H1 (cell line): ENCODE measurements around the gene SAFB. TPM values are rescaled to one million over a fixed set of nuclear protein-coding genes. Genes with fewer than 3 reads are reported as not detected.

Experiments used
- CTCF ChIA-PET: fragments of 300-600 bp; sonication (Branson Sonifier 250); formaldehyde crosslinking; loops from one replicate; lab custom pipeline; 2021; ENCODE audit not compliant: partially characterized antibody; lab: Charles Lee
- POLR2A ChIA-PET: fragments of 300-600 bp; sonication (Branson Sonifier 250); formaldehyde crosslinking; loops from one replicate; lab custom pipeline; 2021; ENCODE audit warnings: inconsistent platforms; ENCODE audit not compliant: partially characterized antibody; lab: Charles Lee
- DNase-seq, 2 experiments: peaks; one replicate each; pipeline versions ENCODE4 v3.0.0 to v3.0.0-alpha.2; 2010 to 2022; ENCODE audit warnings: low spot score in 2 of 2, low read depth in 1 of 2, mixed read lengths in 1 of 2
- FAIRE-seq: peaks from 2 replicates; lab custom pipeline; 2011; peaks lifted over from hg19 to GRCh38; lab: Jason Lieb, UNC
- H2AFZ ChIP-seq: 2 replicates; pipeline ENCODE4 v1.8.1; 2012; ENCODE audit warnings: low read length, inconsistent platforms
- H2AK5ac ChIP-seq: 2 replicates; pipeline ENCODE4 v1.6.1; 2013; ENCODE audit warnings: low read depth, low read length
- H2BK120ac ChIP-seq: replicated peaks from 2 replicates; pipeline ENCODE3; 2013; ENCODE audit warnings: low read depth, low read length, inconsistent platforms
- H2BK12ac ChIP-seq: 2 replicates; pipeline ENCODE4 v1.6.1; 2013; ENCODE audit warnings: low read depth, low read length
- H2BK15ac ChIP-seq: 2 replicates; pipeline ENCODE4 v1.6.1; 2013; ENCODE audit warnings: low read length
- H2BK20ac ChIP-seq: 2 replicates; pipeline ENCODE4 v1.6.1; 2013; ENCODE audit warnings: low read length
- H2BK5ac ChIP-seq: 2 replicates; pipeline ENCODE4 v1.6.1; 2013; ENCODE audit warnings: low read depth, low read length
- H3K14ac ChIP-seq: 2 replicates; pipeline ENCODE4 v1.6.1; 2013; ENCODE audit warnings: inconsistent platforms; ENCODE audit not compliant: insufficient read length
- H3K18ac ChIP-seq: 2 replicates; pipeline ENCODE4 v1.6.1; 2013; ENCODE audit warnings: low read length; ENCODE audit errors: extremely low read depth
- H3K23ac ChIP-seq: 2 replicates; pipeline ENCODE4 v1.6.1; 2013; ENCODE audit warnings: inconsistent platforms; ENCODE audit not compliant: insufficient read length
- H3K23me2 ChIP-seq: 2 replicates; pipeline ENCODE4 v1.6.1; 2013; ENCODE audit warnings: low read depth, low read length
- H3K27ac ChIP-seq: 2 replicates; pipeline ENCODE4 v1.6.1; 2011; ENCODE audit warnings: low read depth, low read length, inconsistent platforms
- H3K27me3 ChIP-seq, 4 experiments: replicated peaks in 1 of 4; 1 replicate in 1 of 4; 2 replicates in 3 of 4; pipeline versions ENCODE4 v1.6.1 to v1.8.1; 2011 to 2013; ENCODE audit warnings: low read length in 3 of 4, mild to moderate bottlenecking in 3 of 4, inconsistent platforms in 2 of 4, mixed read lengths in 2 of 4, moderate library complexity in 1 of 4; ENCODE audit not compliant: control insufficient read depth in 3 of 4, insufficient read depth in 3 of 4; ENCODE audit errors: extremely low read depth in 1 of 4
- H3K36me3 ChIP-seq, 4 experiments: 2 replicates each; pipeline versions ENCODE4 v1.6.1 to v1.8.1; 2011 to 2013; ENCODE audit warnings: mild to moderate bottlenecking in 4 of 4, low read length in 3 of 4, moderate library complexity in 2 of 4, control low read depth in 1 of 4, inconsistent platforms in 1 of 4; ENCODE audit not compliant: insufficient read depth in 4 of 4, control insufficient read depth in 2 of 4
- H3K4ac ChIP-seq: replicated peaks from 2 replicates; pipeline ENCODE3; 2013; ENCODE audit warnings: low read length, low read depth, mixed read lengths, inconsistent platforms; ENCODE audit not compliant: insufficient read length
- H3K4me1 ChIP-seq, 4 experiments: replicated peaks in 1 of 4; 1 replicate in 1 of 4; 2 replicates in 3 of 4; pipeline versions ENCODE4 v1.6.1 to v1.8.1; 2011 to 2013; ENCODE audit warnings: low read length in 3 of 4, inconsistent platforms in 2 of 4, mixed read lengths in 1 of 4; ENCODE audit not compliant: insufficient read depth in 4 of 4, control insufficient read depth in 3 of 4
- H3K4me2 ChIP-seq, 2 experiments: 2 replicates each; pipeline versions ENCODE4 v1.6.1 to v1.8.1; 2011 to 2013; ENCODE audit warnings: low read depth in 2 of 2, low read length in 2 of 2, control low read depth in 1 of 2, inconsistent platforms in 1 of 2, mild to moderate bottlenecking in 1 of 2; ENCODE audit not compliant: insufficient read depth in 1 of 2
- H3K4me3 ChIP-seq, 4 experiments: fragments of 200-600, 300-600 bp in 1 of 4; sonication (generic), shearing (Covaris generic), sonication (Bioruptor Twin) in 1 of 4; 2 replicates each; pipeline versions ENCODE4 v1.5.1 to v1.8.1; 2011 to 2016; ENCODE audit warnings: low read length in 4 of 4, low read depth in 3 of 4, control low read depth in 2 of 4, inconsistent platforms in 2 of 4, mild to moderate bottlenecking in 2 of 4, mixed read lengths in 1 of 4, moderate library complexity in 1 of 4; ENCODE audit not compliant: insufficient read depth in 2 of 4; ENCODE audit errors: extremely low read depth in 1 of 4
- H3K56ac ChIP-seq: replicated peaks from 2 replicates; pipeline ENCODE3; 2013; ENCODE audit warnings: low read depth, mild to moderate bottlenecking, mixed read lengths, low read length, inconsistent platforms; ENCODE audit not compliant: insufficient read length
- H3K79me1 ChIP-seq: 2 replicates; pipeline ENCODE4 v1.6.1; 2013; ENCODE audit warnings: low read depth, low read length, control low read depth
- H3K79me2 ChIP-seq, 2 experiments: 2 replicates each; pipeline versions ENCODE4 v1.6.1 to v1.8.1; 2012 to 2013; ENCODE audit warnings: low read length in 2 of 2, mild to moderate bottlenecking in 2 of 2, inconsistent platforms in 1 of 2; ENCODE audit not compliant: insufficient read depth in 2 of 2, control insufficient read depth in 1 of 2
- H3K9ac ChIP-seq, 4 experiments: replicated peaks in 1 of 4; 1 replicate in 1 of 4; 2 replicates in 3 of 4; pipeline versions ENCODE4 v1.6.1 to v1.8.1; 2011 to 2013; ENCODE audit warnings: low read depth in 3 of 4, low read length in 3 of 4, control low read depth in 2 of 4, mild to moderate bottlenecking in 2 of 4, moderate library complexity in 2 of 4, inconsistent platforms in 1 of 4; ENCODE audit errors: extremely low read depth in 1 of 4
- H3K9me3 ChIP-seq, 2 experiments: 2 replicates each; pipeline versions ENCODE4 v1.6.1 to v1.8.1; 2012 to 2013; ENCODE audit warnings: mild to moderate bottlenecking in 2 of 2, moderate library complexity in 2 of 2, control low read depth in 1 of 2, inconsistent platforms in 1 of 2, low read depth in 1 of 2, low read length in 1 of 2, mixed read lengths in 1 of 2; ENCODE audit not compliant: insufficient read depth in 2 of 2
- H4K20me1 ChIP-seq, 2 experiments: replicated peaks in 1 of 2; 2 replicates each; pipeline versions ENCODE3 to v1.8.1; 2011 to 2013; ENCODE audit warnings: inconsistent platforms in 2 of 2, low read length in 2 of 2, mild to moderate bottlenecking in 1 of 2; ENCODE audit not compliant: insufficient read depth in 2 of 2, control insufficient read depth in 1 of 2
- H4K5ac ChIP-seq: 2 replicates; pipeline ENCODE4 v1.6.1; 2013; ENCODE audit warnings: low read length, low read depth, mixed read lengths, inconsistent platforms; ENCODE audit not compliant: insufficient read length
- H4K8ac ChIP-seq: 2 replicates; pipeline ENCODE4 v1.8.0; 2013; ENCODE audit warnings: mild to moderate bottlenecking, moderate library complexity, low read length, inconsistent platforms; ENCODE audit not compliant: insufficient read depth; ENCODE audit errors: extremely low read depth
- H4K91ac ChIP-seq: replicated peaks from 2 replicates; pipeline ENCODE3; 2013; ENCODE audit warnings: low read length, mixed read lengths, inconsistent platforms; ENCODE audit not compliant: insufficient read length
- CTCF ChIP-seq, 3 experiments: IDR thresholded peaks; 1 replicate in 2 of 3; 2 replicates in 1 of 3; pipeline versions ENCODE4 v1.5.1 to v1.6.1; 2011; ENCODE audit warnings: low read length in 3 of 3, mild to moderate bottlenecking in 3 of 3, inconsistent platforms in 2 of 3, low read depth in 1 of 3, moderate library complexity in 1 of 3; ENCODE audit not compliant: insufficient read depth in 1 of 3; ENCODE audit errors: control extremely low read depth in 1 of 3
- JUN ChIP-seq: IDR thresholded peaks from 2 replicates; pipeline ENCODE4 v1.6.1; 2011; ENCODE audit warnings: low read depth, mild to moderate bottlenecking, improper control_type of control experiment, low read length
- POLR2AphosphoS5 ChIP-seq: IDR thresholded peaks from 2 replicates; pipeline ENCODE4 v1.6.1; 2011; ENCODE audit warnings: low read depth, low read length
- POU5F1 ChIP-seq: IDR thresholded peaks from 2 replicates; pipeline ENCODE4 v1.6.1; 2011; ENCODE audit warnings: low read depth, mild to moderate bottlenecking, low read length, moderate library complexity
- RAD21 ChIP-seq, 2 experiments: IDR thresholded peaks in 1 of 2; conservative IDR thresholded peaks in 1 of 2; 2 replicates each; pipeline ENCODE4 v1.6.1; 2011; ENCODE audit warnings: low read depth in 2 of 2, low read length in 2 of 2, improper control_type of control experiment in 1 of 2, inconsistent platforms in 1 of 2, mild to moderate bottlenecking in 1 of 2, moderate library complexity in 1 of 2
- RBBP5 ChIP-seq: IDR thresholded peaks from 2 replicates; pipeline ENCODE4 v1.7.1; 2012; ENCODE audit warnings: low read depth, mild to moderate bottlenecking, inconsistent platforms, low read length, moderate library complexity, borderline replicate concordance
- SRF ChIP-seq: IDR thresholded peaks from 2 replicates; pipeline ENCODE4 v1.6.1; 2011; ENCODE audit warnings: mild to moderate bottlenecking, low read depth, low read length, moderate library complexity
- WGBS, 2 experiments: shearing (Covaris generic) in 1 of 2; methylation state at CpG; one replicate each; pipeline versions ENCODE4 v1.1.6 to v1.1.7; 2013 to 2015; ENCODE audit warnings: low lambda C conversion rate in 2 of 2, mixed read lengths in 2 of 2, inconsistent platforms in 1 of 2, low coverage in 1 of 2, missing lambda C conversion rate in 1 of 2; ENCODE audit not compliant: insufficient replicate concordance in 2 of 2, insufficient coverage in 1 of 2, insufficient read length in 1 of 2; ENCODE audit errors: extremely low coverage in 1 of 2, missing lambda C conversion rate in 1 of 2; 5-methylcytosine and 5-hydroxymethylcytosine counted together
- polyA plus RNA-seq, 7 experiments: library from polyadenylated mRNA; depleted of rRNA in 3 of 7; stranded (reverse) in 5 of 7; unstranded in 2 of 7; fragments of >200 nt in 5 of 7; fragments of 200-250 nt in 2 of 7; gene quantifications; 1 replicate in 5 of 7; 2 replicates in 1 of 7; 4 replicates in 1 of 7; pipeline versions ENCODE4 v1.2.1 to v1.2.3, GENCODE V29; 2011 to 2013; ENCODE audit warnings: missing spikeins in 2 of 7, mixed read lengths in 2 of 7
- total RNA-seq: library from RNA; stranded (reverse); fragmentation: NEBNext Ultra II Directional; extraction: Animal tissue kit (Norgen Biotek cat#: 25700); gene quantifications from 2 replicates; pipeline ENCODE4 v1.2.1, GENCODE V29; 2021

Gene SAFB
- total and polyA plus RNA-seq, 2 of the 8 experiments (the other 6 are each of a cell fraction or from before 2014, with no cell fraction given) = 27.0 to 110 TPM

GRCh38 chr19:5652261-5652660 lies 29.4 kb downstream of the SAFB start:
- no peak overlapping the region for H3K9ac ChIP-seq
- no peak overlapping the region for H3K18ac ChIP-seq
- no peak overlapping the region for H2BK12ac ChIP-seq
- ChIA-PET POLR2A (interaction anchor here (1.0 kb wide), 1 partner anchor 15 kb away, joined by 3 read pairs; no protein-coding TSS in a partner anchor), CTCF (no interaction called here)
- no peak overlapping the region for H3K4me2 ChIP-seq
- no peak overlapping the region for H4K91ac ChIP-seq
- peaks cover 1 to 6% of the 10 kb centered on the region in 2 experiments for H4K20me1 ChIP-seq
- no peak overlapping the region for H2BK5ac ChIP-seq
- H3K79me2 ChIP-seq = no peaks in the 10 kb centered on the region
- H3K9me3 ChIP-seq = no peaks in the 10 kb centered on the region
- no peak for DNase-seq
- H2AK5ac ChIP-seq = no peak overlapping the region
- H2BK15ac ChIP-seq = no peak overlapping the region
- H3K4me1 ChIP-seq = no peaks in the 10 kb centered on the region
- no peak overlapping the region for H3K4ac ChIP-seq
- no peak overlapping the region for H4K8ac ChIP-seq
- TF ChIP-seq POU5F1 (no peak), RAD21 (IDR thresholded peaks at IDR 0.05 in 1 of 2, conservative IDR thresholded peaks at IDR 0.05 in 1 of 2; ENCODE audit: low read depth in 2 of 2, low read length in 2 of 2) (no peak), POLR2AphosphoS5 (no peak), JUN (no peak), SRF (no peak), CTCF (IDR thresholded peaks at IDR 0.05; ENCODE audit: control extremely low read depth in 1 of 3, insufficient read depth in 1 of 3, low read depth in 1 of 3, low read length in 3 of 3) (no peak), RBBP5 (no peak)
- H3K56ac ChIP-seq = no peak overlapping the region
- no peak overlapping the region for H3K27ac ChIP-seq
- no peak overlapping the region for H4K5ac ChIP-seq
- H2BK20ac ChIP-seq = no peak overlapping the region
- no peaks in the 10 kb centered on the region; the same call in 1 of the 2 replicates for H3K79me1 ChIP-seq
- no peaks in the 10 kb centered on the region for H3K23me2 ChIP-seq
- 96% methylated on average over 10 of the region's 10 CpGs; no CpG with 5 or more reads in 1 of the 2 experiments for WGBS, 2 experiments
- no peak overlapping the region for H3K14ac ChIP-seq
- H2BK120ac ChIP-seq = no peak overlapping the region
- no peak overlapping the region for H3K23ac ChIP-seq
- H3K36me3 ChIP-seq = peaks cover 43 to 90% (median 73%) of the 10 kb centered on the region in 4 experiments
- no peak overlapping the region for H2AFZ ChIP-seq
- no peak for FAIRE-seq
- no peak overlapping the region for H3K4me3 ChIP-seq
- no peaks in the 10 kb centered on the region for H3K27me3 ChIP-seq
